Activated naive CD8-positive, alpha-beta T cell treated with anti-CD3 and anti-CD28 coated beads for 36 hours (primary cell): ENCODE data around the gene HECW1. TPM values are rescaled to one million over a fixed set of nuclear protein-coding genes. Genes with fewer than 3 reads are reported as not detected.

Source experiments
- DNase-seq: peaks from one replicate; pipeline ENCODE4 v3.0.0; 2021
- H3K27ac Mint-ChIP-seq: one replicate; pipeline ENCODE4 v1.8.0; 2022; ENCODE audit warnings: mild to moderate bottlenecking, moderate library complexity, mixed read lengths
- H3K27me3 Mint-ChIP-seq: one replicate; pipeline ENCODE4 v1.8.0; 2022; ENCODE audit warnings: mild to moderate bottlenecking, mixed read lengths
- H3K36me3 Mint-ChIP-seq: one replicate; pipeline ENCODE4 v1.8.0; 2021; ENCODE audit warnings: mild to moderate bottlenecking, mixed read lengths
- H3K4me1 Mint-ChIP-seq: one replicate; pipeline ENCODE4 v1.8.0; 2021; ENCODE audit warnings: mixed read lengths
- H3K4me3 Mint-ChIP-seq: one replicate; pipeline ENCODE4 v1.8.0; 2022; ENCODE audit warnings: mild to moderate bottlenecking, moderate library complexity, mixed read lengths
- H3K9me3 Mint-ChIP-seq: one replicate; pipeline ENCODE4 v1.8.0; 2022; ENCODE audit warnings: mixed read lengths
- total RNA-seq, 2 experiments: library from RNA; stranded (reverse); gene quantifications; one replicate each; pipeline ENCODE4 v1.2.3, GENCODE V29; 2021

HECW1 gene
- total RNA-seq, 2 experiments from 2014 or later, result not detected

DNA sequence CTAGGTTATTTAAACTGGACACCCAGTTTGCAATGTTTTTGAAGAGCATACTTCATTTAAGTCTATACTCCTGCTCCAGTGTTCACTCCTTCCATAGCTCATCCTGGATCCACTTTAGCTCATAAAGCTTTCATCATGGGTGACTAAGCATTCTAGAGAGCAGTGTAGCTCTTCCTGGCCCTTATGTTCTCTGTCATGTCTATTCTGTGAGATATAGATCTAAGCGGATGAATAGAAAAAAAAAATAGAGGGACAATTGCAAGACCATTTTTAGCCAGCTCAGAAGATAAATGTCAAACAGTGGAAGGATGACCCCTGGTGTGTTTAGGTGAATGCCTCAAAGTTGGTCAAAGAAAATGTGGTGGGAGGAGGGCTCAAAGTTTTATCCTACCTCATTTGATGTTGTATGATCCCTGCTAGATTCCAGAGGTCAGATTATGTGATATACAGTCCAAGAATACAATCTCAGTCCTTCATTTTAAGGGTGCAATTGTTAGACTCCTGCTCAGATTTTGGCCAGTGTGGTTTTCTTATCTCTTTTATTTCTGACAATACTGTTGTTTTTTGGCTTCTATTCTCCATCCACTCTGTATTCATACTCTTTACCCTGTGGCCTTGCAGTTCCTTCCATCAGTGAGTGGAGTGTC is 7.5 kb upstream of the HECW1 start:
- Mint-ChIP-seq H3K4me3 (no peak overlapping the region), H3K27me3 (peaks cover 56% of the 10 kb centered on the region), H3K9me3 (peaks cover 3% of the 10 kb centered on the region), H3K36me3 (no peaks in the 10 kb centered on the region), H3K27ac (no peak overlapping the region), H3K4me1 (no peaks in the 10 kb centered on the region)
- no peak for DNase-seq

GRCh38 chr7:43105521-43106120 is 6.8 kb upstream of the HECW1 start:
- H3K4me1 Mint-ChIP-seq, result no peaks in the 10 kb centered on the region
- peaks cover 62% of the 10 kb centered on the region for H3K27me3 Mint-ChIP-seq
- H3K27ac Mint-ChIP-seq, result no peak overlapping the region
- DNase-seq, result no peak
- no peaks in the 10 kb centered on the region for H3K36me3 Mint-ChIP-seq
- peaks cover 3% of the 10 kb centered on the region for H3K9me3 Mint-ChIP-seq
- H3K4me3 Mint-ChIP-seq, result no peak overlapping the region

GRCh38 chr7:43108255-43109011 is 4.0 kb upstream of the HECW1 start:
- Mint-ChIP-seq H3K4me1 (peaks cover 3% of the 10 kb centered on the region), H3K4me3 (no peak overlapping the region), H3K9me3 (peaks cover 3% of the 10 kb centered on the region), H3K36me3 (no peaks in the 10 kb centered on the region), H3K27me3 (peaks cover 80% of the 10 kb centered on the region), H3K27ac (no peak overlapping the region)
- DNase-seq, result peak; percentile 54

GRCh38 chr7:43110791-43111535 is 1.5 kb upstream of the HECW1 start:
- H3K4me1 Mint-ChIP-seq, result peaks cover 10% of the 10 kb centered on the region
- H3K36me3 Mint-ChIP-seq, result no peaks in the 10 kb centered on the region
- DNase-seq, result no peak
- H3K27ac Mint-ChIP-seq, result no peak overlapping the region
- H3K9me3 Mint-ChIP-seq, result no peaks in the 10 kb centered on the region
- H3K4me3 Mint-ChIP-seq, result no peak overlapping the region
- H3K27me3 Mint-ChIP-seq, result peaks cover 85% of the 10 kb centered on the region

DNA sequence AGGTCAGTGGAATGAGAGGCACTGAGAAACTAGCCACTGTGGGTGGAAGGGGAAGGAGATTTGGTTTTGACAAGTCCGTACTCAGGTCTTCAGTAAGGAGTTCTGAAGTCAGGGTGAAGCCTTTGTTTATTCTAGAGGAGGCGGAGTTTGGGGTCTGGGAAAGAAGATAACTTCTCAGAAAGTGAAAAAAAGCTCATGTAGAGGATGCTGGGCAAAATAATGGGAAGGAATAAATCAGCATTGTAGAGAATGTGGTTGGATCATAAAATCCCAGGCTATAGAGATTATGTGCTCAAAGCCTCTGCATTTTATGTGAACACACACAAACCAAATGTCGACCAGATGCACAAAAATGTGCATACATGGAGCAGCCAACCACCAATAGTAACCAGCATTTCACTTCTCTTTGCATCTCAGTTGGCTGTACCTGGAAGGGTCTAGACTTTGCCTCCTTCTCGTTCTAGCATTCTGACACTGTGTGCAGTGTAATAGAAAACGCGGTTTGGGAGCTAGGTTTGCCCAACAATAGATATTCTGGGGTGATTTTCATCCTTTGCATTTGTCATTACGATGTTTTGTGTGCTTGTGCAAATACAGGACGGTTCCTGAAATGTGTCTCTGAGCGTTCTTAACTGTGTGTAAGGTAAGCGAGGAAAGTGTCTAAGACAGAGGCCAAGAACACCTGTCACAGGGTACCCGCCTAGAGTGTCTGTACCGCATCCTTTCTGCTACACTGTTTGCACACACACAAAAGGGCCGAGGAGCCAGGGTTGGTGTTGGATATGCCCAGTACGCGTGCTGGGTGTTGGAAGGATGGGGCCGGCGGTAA is 603 bp upstream of the HECW1 start:
- Mint-ChIP-seq H3K27ac (no peak overlapping the region), H3K4me1 (peaks cover 10% of the 10 kb centered on the region), H3K36me3 (no peaks in the 10 kb centered on the region), H3K4me3 (peak overlapping the region; percentile 30), H3K9me3 (no peaks in the 10 kb centered on the region), H3K27me3 (peaks cover 85% of the 10 kb centered on the region)
- no peak for DNase-seq

DNA sequence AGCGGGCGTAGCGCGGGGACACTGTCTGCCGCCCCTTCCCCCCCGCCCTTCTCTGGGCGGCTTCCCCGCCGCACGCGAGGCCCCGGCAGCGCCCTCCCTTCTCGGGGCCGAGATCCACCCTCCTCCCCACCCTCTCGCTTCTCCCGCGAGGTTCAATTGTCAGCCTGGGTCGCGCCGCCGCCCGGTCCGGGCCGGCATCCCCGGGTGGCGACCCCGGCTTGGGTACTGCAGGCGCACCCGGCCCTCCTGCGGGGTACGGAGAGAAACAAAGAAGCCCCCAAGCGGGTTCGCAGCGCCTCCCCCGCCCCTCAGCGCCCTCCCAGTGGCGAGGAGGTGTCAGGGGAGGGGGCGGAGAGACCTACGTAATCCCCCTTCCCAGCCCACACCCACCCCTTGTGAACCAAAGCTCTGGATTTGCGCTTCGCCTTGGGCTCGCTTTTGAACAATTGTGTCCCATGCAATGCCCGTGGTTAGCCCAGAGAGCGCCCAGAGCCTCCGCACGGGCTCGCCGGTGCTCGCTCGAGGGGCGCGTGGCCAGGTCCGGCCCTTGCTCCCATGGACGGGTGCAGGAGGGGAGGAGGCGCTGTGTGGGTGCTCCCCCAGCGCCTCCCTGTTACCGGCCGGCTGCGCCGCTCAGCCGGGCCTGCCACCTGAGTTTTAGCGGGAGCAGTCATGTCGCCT is 634 bp downstream of the HECW1 start:
- peak; percentile 4 for DNase-seq
- peaks cover 89% of the 10 kb centered on the region for H3K27me3 Mint-ChIP-seq
- H3K36me3 Mint-ChIP-seq, result no peaks in the 10 kb centered on the region
- no peak overlapping the region for H3K27ac Mint-ChIP-seq
- H3K4me1 Mint-ChIP-seq, result peaks cover 10% of the 10 kb centered on the region
- H3K9me3 Mint-ChIP-seq, result no peaks in the 10 kb centered on the region
- H3K4me3 Mint-ChIP-seq, result no peak overlapping the region

- Mint-ChIP-seq H3K9me3 (no peaks in the 10 kb centered on the region), H3K4me1 (peaks cover 10% of the 10 kb centered on the region), H3K36me3 (no peaks in the 10 kb centered on the region), H3K4me3 (peak overlapping the region; percentile 15), H3K27me3 (peaks cover 85% of the 10 kb centered on the region), H3K27ac (no peak overlapping the region)
- no peak for DNase-seq
Observed at GRCh38 chr7:43113622-43114457, 1.4 kb downstream of the HECW1 start.

GRCh38 chr7:43114458-43114780 is 2.0 kb downstream of the HECW1 start:
- Mint-ChIP-seq H3K9me3 (no peaks in the 10 kb centered on the region), H3K36me3 (no peaks in the 10 kb centered on the region), H3K4me1 (peaks cover 10% of the 10 kb centered on the region), H3K27ac (no peak overlapping the region), H3K4me3 (no peak overlapping the region), H3K27me3 (peaks cover 79% of the 10 kb centered on the region)
- no peak for DNase-seq

DNA sequence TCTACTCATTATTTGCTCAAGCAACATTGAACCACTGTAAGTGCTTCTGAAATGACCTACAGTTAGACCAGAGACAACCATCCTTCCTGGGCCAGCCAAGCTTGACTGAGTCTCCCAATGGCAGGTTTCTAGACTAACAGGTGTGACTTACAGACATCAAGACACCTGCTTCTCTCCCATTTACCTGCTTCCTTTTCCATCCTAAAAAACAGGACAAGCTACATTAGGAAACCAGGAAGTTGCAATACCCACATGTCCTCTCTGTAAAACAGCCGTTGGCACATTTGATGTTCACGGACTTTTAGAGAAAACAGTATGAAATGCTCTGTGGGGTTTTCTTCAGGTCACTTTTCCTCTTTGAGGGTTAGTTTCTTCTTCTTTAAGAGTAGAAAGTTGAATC is 4.0 kb downstream of the HECW1 start:
- H3K36me3 Mint-ChIP-seq, result no peaks in the 10 kb centered on the region
- H3K27ac Mint-ChIP-seq, result no peak overlapping the region
- DNase-seq, result no peak
- peaks cover 10% of the 10 kb centered on the region for H3K4me1 Mint-ChIP-seq
- no peaks in the 10 kb centered on the region for H3K9me3 Mint-ChIP-seq
- H3K27me3 Mint-ChIP-seq, result peaks cover 66% of the 10 kb centered on the region
- H3K4me3 Mint-ChIP-seq, result no peak overlapping the region

DNA sequence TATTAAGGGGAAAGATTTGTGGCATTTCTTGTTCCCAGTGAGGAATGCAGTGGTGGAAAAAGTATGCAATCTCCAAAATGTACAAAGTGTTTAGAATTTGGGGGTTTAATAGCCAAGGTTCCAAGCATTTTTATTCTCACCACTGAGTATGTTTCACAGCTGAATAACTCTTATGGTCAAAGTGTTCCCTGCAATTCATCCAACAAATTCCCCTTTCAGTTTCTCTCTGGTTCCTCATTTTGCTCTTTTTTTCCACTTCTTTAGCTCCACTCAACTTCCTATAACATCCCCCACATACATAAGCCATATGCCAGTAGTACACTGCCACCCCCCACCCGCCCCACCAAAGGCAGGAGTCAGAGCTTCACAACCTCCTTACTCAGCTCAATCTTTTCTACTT is 4.6 kb downstream of the HECW1 start:
- H3K4me1 Mint-ChIP-seq, result peaks cover 8% of the 10 kb centered on the region
- DNase-seq, result no peak
- H3K9me3 Mint-ChIP-seq, result no peaks in the 10 kb centered on the region
- peaks cover 66% of the 10 kb centered on the region for H3K27me3 Mint-ChIP-seq
- H3K4me3 Mint-ChIP-seq, result no peak overlapping the region
- no peaks in the 10 kb centered on the region for H3K36me3 Mint-ChIP-seq
- H3K27ac Mint-ChIP-seq, result no peak overlapping the region

- Mint-ChIP-seq H3K4me1 (peaks cover 6% of the 10 kb centered on the region), H3K27ac (no peak overlapping the region), H3K36me3 (no peaks in the 10 kb centered on the region)
Observed at GRCh38 chr7:43117861-43118260, 5.4 kb downstream of the HECW1 start.

GRCh38 chr7:43118313-43118712 is 5.9 kb downstream of the HECW1 start:
- Mint-ChIP-seq H3K36me3 (no peaks in the 10 kb centered on the region), H3K4me3 (no peak overlapping the region), H3K27ac (no peak overlapping the region), H3K9me3 (no peaks in the 10 kb centered on the region), H3K4me1 (peaks cover 6% of the 10 kb centered on the region), H3K27me3 (peaks cover 60% of the 10 kb centered on the region)
- no peak for DNase-seq

More at GRCh38 chr7:43117861-43118260, 5.4 kb downstream of the HECW1 start:
- H3K9me3 Mint-ChIP-seq, result no peaks in the 10 kb centered on the region
- H3K4me3 Mint-ChIP-seq, result no peak overlapping the region
- no peak for DNase-seq
- H3K27me3 Mint-ChIP-seq, result peaks cover 61% of the 10 kb centered on the region

DNA sequence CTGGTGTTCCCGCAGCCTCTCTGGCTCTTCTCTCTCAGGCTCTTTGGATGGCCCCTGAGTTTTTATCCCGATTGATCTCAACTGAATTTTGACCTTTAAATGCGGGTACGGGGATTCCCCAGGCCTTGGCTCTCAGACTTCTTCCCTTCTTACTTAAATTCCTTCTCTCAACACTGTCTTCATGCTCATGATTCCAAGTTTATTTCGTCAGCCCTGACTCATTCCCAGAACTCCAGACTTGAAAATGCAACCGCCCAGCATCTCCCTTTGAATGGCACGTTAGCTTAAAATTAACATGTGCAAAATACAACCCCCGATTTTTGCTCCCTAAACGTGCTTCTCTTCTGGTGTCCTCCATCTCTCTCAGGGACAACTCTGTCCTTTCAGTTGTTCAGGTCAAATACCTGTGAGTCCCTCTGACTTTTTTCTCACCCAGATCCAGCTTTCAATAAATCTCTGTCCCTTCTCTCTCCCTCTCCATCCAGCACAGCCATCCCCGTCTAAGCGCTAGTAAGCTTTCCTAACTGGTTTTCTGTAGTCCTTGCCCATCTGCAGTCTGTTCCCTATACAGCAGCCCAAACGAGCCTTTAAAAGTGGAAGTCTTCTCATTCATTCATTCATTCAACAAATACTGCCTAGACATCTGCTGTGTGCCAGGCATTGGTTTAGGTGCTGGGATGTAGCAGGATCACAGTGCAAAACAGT is 7.1 kb downstream of the HECW1 start:
- peaks cover 56% of the 10 kb centered on the region for H3K27me3 Mint-ChIP-seq

More for the DNA sequence above, 7.1 kb downstream of the HECW1 start:
- Mint-ChIP-seq H3K4me3 (no peak overlapping the region), H3K36me3 (no peaks in the 10 kb centered on the region), H3K27ac (no peak overlapping the region), H3K4me1 (no peaks in the 10 kb centered on the region), H3K9me3 (no peaks in the 10 kb centered on the region)
- DNase-seq, result no peak
